ENCODE measurements around the gene LAMA2.

DNA sequence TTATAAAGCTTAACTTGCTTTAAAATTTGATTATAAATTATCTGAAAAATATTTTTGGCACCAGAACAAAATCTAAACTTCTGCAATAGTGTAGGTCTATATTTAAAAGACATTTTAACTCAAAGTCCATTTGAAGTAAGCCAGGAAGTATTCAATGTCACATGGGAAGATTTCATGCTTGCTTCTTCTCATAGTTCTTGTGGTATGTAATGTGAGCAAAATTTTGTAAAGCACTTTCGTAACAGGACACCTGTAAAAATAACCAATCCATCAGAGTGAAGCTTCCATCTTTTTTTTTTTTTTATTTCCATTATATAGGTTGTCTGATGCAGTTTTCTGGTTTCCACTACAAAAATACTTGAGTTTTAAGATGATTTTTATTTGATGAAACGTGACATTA lies 386.1 kb downstream of the LAMA2 start:
- TF ChIP-seq ZNF274 (IDR thresholded peaks at IDR 0.05; ENCODE audit: low read depth, low read length) (no peak), YY1 (IDR thresholded peaks at IDR 0.05; ENCODE audit: insufficient read depth, insufficient read length) (no peak), SUZ12 (IDR thresholded peaks at IDR 0.05; ENCODE audit: extremely low read depth, insufficient read depth, insufficient read length) (no peak)

All from NT2/D1 (cell line).